Fibroblast of pulmonary artery (primary cell): ENCODE measurements around the gene TREM2.

ENCODE experiments used
- DNase-seq: peaks from one replicate; pipeline ENCODE4 v3.0.0-alpha.2; 2010; ENCODE audit warnings: low read depth
- H3K4me3 ChIP-seq: replicated peaks from 2 replicates; pipeline ENCODE4 v1.5.1; 2011; ENCODE audit warnings: low read depth, mild to moderate bottlenecking, control low read depth, low read length, moderate library complexity
- CTCF ChIP-seq: IDR thresholded peaks from 2 replicates; pipeline ENCODE4 v1.5.1; 2011; ENCODE audit warnings: mild to moderate bottlenecking, control low read depth, low read length, inconsistent platforms; ENCODE audit errors: missing control alignments

Gene TREM2

DNA sequence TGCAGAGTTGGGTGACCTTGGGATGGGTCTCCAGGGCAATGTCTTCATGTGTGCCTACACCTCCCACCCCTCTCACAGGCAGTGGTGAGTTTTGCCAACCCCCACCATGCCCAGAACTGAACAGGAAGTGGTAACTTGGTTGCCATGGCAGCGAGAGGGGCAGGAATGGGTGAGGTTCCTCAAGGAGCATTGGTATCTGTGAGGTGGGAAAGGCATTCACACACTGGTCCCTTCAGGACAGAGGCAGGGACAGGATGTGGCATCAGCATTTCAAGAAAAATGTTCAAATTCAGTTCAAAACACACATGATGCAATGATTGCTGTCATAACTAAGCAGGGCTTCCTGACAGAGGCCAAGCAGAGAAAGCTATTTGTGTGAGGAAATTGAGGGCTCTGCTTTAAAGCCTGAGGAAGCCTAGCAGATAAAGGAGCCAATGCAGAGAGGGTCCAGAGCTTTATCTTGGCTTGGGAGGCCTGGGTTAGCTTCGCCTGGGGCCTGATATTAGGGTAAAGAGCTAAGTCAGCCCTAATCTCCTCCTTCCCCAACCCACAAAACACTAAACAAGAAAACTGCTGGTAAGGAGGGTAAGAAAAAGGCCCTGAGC is 37.5 kb upstream of the TREM2 start:
- TF ChIP-seq CTCF, result no peak
- H3K4me3 ChIP-seq, result no peak overlapping the region
- peak; percentile 52 for DNase-seq

DNA sequence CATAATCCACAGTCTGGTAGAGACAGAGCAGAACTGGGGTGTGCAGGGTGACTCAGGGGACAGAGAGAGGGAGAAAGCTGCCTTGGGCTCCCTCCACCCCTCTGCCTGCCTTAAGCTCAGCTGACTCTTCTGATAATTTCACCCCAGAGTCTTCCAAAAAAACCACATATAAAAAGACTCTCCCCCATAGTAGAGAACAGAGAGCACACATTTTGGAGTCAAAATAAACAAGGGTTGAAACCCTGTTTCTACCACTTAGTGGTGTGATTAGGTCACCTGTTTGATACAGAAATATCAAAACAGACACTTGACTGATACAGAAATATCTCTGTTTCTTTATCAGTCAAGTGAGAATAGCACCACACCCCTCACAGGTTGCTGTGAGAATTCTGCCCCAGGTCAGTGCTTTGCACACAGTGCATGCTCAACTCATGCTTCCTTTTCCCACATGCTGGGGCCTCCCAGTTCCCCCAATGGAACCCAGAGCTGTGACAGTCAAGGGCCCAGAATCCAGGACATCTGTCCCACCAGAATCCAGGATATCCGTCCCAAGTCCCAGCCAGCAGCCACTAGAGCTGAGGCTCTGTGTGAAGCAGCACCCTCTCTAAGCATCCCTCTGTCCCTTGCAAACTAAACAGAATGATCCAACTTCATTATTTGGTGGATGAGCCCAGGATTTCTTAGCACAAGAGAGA is 36.8 kb upstream of the TREM2 start:
- no peak for DNase-seq
- H3K4me3 ChIP-seq, result no peak overlapping the region
- no peak for TF ChIP-seq CTCF

- no peak for TF ChIP-seq CTCF
- no peak for DNase-seq
- H3K4me3 ChIP-seq, result no peak overlapping the region
These were observed 34.3 kb upstream of the TREM2 start for GRCh38 chr6:41197234-41197633.

DNA sequence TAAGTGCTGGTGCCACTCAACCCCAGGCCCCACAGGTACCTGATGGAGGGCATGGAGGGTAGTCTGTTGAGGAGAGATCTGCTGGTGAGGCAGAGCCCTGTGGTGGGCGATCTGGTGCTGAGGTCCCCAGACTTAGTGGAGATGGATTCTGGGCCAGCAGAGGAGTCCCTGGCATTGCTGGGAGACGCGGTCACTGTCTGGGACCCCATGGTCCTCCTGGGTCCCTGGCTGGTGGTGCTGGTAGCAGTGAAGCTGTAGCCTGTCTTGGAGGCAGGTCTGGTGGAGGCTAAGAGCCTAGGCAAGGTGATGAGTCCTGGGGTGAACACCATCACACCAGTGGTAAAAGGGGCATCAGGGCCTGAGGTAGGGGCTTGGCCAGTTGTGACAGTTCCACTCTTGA is 31.5 kb upstream of the TREM2 start:
- no peak for DNase-seq
- H3K4me3 ChIP-seq, result no peak overlapping the region
- no peak for TF ChIP-seq CTCF

DNA sequence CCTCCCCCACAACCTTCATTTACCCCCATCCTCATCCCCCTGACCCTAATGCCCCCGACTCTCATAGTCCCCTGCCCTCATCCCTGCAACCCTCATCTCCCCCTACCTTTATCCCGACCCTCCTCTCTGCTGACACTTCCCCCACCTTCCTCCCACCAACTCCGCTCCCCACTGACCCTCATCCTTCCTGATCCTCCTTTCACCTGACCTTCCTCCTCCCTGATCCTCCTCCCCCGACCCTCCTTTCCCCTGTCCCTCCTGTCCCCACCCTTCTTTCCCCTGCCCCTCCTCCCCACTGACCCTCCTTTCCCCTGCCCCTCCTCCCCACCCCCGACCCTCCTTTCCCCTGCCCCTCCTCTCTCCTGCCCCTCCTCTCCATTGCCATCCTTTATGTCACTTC is 31.0 kb upstream of the TREM2 start:
- DNase-seq, result no peak
- no peak overlapping the region for H3K4me3 ChIP-seq
- TF ChIP-seq CTCF, result no peak

GRCh38 chr6:41193171-41193734 is 30.3 kb upstream of the TREM2 start:
- H3K4me3 ChIP-seq, result no peak overlapping the region
- no peak for TF ChIP-seq CTCF
- DNase-seq, result no peak
